ENCODE data around the gene DSP.

The DSP gene

DNA sequence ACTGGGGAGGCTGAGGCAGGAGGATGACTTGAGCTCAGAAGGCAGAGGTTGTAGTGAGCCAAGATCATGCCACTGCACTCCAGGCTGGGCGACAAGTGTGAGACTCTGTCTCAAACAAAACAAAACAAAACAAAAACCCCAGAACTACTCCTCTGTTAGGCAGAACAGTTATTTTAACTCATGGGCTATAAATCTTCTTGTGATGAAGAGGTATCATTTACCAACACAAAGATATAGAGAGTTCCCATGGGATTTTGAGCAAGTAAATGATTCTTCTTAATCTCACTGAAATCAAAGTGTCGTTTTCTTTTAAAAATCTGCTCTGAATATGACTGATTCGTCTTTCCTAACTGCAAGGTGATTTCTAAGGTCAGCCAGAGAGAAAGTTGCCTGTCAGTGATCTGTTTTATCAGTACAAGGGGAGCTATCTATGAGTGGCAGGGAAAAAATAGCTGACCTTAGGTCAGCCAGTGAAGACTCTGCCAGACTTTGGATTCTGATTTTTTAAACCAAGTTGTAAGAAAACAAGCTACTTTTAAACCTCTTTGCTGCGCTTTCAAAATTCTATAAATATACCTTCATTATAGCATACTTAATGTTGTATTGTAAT, 3.8 kb upstream of the DSP start:
- no peak for DNase-seq

DNA sequence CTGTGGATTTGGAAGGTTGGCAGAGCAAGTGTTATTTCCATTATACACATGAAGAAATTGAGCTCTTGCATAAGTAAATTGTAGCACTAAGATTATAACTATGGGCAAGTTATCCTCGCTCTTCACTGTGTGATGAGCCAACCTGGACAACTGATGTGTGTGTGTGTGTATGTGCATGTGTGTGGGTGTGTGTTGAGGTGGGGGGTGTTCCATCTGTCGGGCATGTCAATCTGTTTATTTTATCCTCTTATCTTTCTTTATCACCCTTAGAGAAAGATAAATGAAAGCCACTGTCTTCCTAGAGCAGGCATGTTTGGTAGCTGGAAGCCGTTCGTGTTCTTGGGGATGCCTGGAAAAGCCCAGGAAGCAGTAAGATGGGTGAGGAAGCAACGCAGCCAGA, 3.0 kb upstream of the DSP start:
- DNase-seq: no peak

DNA sequence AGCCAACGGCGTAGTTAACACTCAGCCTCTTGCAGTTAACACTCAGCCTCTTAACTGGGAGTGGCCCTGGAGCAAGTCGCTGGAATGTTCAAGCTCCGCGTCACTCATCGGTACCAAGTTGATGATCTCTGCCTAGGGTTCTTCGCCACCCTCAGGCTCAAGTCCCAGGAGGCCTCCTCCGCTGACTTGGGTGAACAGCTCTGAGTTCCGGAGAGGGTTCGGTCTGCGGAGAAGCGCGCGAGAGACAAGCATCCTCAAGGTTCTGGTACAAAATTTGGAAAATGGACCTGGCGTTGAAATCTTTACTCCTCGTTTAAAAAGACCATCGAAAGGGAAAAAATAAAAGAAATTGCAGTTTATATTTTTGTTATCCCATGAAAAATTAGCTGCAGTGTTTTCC, 876 bp upstream of the DSP start:
- no peak for DNase-seq

DNA sequence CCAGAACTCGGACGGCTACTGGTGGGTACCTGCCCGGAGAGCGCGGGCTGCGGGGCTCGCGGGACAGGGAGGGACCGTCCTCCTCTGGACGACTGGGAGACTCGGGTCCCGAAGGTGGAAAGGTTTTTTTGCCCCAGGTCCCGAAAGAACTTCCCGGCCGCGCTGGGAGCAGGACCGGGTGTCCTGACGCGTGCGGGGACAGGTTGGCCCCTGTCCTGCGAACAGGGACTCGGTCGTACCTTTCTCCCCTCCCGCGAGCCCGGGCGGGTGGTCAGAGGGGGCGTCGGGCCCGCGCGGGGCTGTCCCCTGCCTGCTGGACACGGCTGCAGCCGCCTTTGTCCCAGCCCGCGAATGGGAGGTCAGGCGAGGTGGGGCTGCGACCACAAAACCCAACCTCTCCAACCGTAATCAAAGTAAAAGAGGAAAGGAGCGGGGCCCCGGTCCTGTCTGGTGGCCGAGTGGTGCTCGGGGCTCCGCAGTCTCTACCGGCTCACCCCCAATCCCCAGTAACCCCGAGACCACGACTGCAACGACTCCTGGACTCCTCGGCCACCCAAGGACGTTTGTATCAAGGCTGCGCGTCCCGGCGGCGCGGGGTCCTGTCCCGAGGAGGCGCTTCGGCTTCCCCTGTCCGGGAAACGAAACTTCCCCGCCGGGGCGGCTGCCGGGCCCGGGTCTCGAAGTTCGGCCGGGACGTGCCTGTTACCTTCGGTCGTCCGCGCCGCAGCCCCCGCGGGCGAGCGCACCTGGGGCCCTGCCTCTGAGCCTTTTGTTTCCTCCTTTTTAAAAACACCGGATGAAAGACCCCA, 798 bp downstream of the DSP start:
- DNase-seq: no peak

DNA sequence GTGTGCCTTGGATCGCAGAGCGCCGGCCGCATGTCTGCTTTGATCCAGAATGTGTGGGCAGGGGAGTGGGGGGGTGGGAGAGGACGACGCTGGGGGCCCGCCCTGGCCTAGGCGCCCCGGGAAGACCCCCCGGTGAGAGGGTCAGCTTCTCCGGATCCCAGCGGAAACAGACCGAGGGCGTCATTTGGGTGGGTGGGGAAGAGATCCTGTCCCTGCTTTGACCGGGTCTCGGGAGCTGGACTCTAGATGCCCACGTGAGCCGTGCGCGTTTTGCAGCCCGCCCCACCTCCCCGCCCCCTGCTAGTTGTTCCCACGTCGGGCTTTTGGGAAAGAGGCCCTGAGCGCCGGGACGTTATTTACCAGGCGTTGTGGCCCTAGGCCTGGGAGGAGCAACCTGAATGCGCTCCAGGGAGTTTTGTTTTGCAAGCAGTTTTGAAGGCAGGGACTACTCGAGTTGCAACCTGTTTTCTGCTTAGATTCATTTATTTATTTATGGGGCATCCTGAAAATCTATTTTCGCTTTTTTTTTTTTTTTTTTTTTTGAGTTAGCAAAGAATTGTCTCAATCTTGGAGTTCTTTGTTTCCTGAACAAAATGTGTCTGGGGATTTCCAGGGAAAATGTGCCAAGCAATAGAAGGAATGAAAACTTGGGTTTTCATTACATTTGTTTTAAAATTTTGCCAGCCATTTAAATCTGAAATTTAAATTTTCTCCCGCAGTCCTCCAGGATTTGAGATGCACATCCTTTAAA, 1.6 kb downstream of the DSP start:
- peak in 1 of 2 donors; percentile 43 for DNase-seq

DNA sequence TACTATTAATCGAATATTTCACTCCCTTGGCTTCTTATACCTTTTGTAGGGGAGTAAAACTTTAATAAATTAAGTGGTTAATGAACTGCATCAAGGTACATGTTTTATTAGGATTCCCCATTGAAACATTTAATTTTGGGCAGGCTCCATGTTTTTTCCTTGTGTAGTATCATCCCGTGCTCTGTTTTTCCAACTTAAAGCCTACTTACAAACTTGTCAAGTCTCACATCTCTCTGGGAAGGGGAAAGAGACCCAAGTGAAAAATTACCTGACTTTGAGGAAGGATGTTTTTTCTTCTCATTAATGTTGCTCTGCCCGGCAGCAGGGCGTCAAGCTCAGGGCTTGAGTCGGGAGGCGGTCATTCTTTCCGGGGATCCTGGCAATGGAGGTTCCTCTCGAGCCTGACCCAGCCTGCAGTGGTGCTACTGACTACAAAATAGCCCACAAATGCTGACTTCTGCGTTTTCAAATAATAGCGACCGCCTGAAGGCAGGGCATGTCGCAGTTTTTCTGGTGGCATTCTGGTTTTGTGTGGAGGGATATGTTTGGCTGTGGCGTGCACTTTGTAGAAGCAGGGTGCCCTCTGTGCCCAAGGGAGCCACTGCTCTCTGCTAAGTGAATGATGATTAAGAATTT, 2.4 kb downstream of the DSP start:
- DNase-seq: no peak

DNA sequence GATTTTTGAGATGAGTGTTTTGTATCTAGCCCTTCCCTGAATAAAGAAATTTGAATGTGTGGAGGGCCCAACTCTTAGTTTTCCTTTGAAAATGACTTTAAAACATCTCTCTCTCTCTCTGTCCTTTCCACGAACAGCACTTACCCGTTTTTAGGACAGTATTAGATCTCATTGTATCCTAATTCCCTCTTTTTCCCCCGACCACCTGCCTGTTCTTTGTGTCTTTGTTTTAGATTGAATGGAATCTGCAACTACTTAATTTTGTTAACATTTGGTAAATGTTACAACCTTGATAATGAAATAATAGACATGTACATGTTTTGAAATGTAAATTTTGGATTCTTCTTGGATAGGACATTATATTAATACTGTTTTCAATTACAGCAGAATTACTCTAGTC, 3.1 kb downstream of the DSP start:
- DNase-seq: no peak

DNA sequence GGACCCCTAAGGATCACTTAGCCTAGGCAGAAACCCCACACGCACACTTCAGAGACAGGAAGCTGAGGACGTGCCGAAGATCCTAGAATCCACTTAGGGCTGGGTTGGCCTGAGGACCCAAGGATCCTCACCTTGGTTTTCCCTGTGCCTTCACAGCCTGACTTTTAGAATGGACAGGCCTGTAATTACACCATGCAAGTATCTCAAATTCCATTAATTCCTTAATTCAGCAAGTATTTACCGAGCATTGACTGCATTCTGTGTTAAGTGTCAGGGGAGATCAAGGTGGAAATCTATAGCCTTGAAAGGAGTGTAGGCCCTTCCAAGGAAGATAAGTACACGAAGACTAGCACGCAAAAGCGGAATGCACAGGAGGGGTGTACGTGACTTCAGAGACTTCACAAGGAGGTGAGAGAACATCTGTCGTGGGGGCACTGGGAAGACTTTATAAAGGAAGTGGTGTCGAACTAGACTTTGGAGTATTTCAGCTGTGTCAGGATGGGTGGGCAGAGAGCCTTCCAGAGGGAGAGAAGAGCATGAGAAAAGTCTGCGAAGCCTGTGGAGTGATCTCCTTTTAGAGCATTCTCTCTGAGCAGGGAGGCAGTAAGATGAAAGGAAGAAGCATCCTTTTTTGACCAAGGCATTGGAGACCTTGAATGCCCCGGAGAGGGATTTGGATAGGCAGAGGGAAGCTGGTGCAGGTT, 4.0 kb downstream of the DSP start:
- no peak for DNase-seq

DNA sequence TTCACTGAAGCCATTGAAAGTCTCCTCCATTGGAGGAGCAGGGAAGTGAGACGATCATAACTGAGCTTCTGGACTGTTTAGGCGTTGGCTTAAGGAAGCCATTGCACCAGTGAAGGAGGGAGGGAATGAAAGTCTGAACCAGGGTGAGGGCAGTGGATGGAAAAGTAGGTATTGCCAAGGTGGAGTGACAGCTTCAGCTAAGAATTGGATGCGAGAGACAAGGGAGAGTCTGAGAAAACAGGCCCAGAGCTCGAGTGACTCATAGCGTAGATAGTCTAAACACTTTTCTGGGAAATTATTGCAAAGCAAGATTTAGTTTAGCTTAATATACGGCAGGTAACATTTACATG, 4.5 kb downstream of the DSP start:
- DNase-seq: no peak

DNA sequence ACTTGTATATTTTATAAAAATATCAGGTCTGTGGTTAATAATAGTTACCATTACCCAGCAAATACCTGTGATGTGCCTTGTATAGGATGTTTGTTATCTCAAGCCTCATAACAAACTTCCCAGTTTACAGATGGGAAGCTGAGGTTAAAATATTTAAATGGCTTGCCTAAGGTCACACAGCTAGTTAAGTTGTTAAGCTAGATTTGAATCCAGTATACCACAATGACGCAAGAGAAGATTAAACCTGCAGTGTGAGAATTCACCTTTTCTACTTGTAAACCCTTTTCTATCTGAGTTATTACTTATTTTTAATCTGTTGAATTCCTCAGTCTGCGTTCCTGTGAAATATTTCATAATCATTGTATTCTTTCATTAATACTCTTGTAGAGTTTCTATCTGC, 4.9 kb downstream of the DSP start:
- no peak for DNase-seq

DNA sequence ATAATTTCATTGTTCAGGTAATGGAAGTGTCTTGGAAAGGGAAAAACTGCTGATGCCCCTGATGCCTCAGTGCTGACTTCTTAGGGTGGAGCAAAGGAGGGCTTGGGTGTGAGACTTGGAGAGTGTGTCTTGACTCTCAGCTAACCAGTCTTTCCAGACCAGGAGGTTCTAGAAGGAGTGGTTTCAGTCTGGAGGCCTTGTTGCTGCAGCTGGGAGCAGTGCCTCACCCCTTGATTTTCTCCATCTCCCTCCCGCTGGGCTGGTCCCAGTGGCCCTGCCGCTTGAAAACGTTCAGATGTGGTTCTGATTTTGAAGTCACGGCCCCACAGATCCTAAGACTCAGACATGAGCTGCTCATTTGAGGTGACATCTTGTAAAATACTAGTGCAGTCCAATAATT, 5.4 kb downstream of the DSP start:
- no peak for DNase-seq

DNA sequence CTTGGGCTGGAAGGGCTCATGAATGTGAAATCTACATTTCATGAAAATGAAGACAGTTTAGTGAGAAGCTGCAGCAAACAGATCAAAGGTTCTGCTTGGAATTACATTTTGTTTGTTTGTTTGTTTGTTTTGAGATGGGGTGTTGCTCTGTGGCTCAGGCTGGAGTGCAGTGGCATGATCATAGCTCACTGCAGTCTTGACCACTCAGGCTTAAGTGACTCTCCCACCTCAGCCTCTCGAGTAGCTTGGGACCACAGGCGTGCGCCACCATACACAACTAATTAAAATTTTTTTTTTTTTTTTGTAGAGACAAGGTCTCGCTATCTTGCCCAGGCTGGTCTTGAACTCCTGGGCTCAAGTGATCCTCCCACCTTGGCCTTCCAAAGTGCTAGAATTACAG, 5.8 kb downstream of the DSP start:
- no peak for DNase-seq

DNA sequence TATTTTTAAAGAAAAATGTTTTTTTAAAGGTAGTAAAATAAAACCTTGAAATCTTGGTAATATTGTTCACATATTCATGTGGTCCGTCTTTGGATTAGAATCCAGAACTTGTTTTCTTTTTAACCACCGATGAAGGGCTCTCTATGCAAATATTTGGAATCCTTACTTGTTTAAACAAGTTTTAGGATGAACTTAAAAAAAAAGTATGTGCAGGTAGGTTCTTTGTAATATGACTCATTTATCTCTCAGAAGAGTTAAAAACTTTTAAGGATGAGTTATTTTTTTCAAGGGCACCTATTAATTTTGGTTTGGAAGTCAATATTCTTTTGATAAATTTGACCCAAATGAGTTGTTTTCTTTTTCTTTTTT, 8.9 kb downstream of the DSP start:
- DNase-seq: no peak

DNA sequence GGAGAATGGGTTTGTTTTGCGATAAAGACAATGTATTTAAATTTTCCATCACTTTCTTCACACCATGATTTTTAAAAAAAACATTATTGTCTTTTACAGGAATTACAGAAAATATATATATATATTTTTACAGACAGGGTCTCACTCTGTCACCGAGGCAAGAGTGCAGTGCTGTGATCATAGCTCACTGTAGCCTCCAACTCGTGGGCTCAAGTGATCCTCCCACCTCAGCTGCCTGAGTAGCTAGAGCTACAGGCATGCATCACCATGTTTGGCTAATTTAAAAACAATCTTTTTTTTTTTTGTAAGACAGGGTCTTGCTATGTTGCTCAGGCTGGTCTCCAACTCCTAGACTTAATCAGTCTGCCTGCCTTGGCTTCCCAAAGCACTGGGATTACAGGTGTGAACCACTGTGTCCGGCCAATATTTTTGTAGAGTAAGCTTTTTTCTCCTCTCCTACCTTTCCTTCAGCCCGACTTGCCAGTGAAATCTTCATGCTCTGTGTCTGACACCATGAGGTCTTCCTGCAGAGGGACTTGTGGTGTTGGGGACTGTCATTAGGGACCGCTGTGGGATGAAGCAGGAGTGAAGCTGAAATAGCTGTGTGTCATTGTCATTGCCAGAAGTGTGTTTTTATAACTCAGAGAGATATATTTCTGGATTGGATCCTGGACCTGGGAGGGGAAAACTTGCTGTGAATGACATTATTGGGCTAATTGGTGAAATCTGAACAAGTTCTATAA, 13.2 kb downstream of the DSP start:
- DNase-seq: no peak

DNA sequence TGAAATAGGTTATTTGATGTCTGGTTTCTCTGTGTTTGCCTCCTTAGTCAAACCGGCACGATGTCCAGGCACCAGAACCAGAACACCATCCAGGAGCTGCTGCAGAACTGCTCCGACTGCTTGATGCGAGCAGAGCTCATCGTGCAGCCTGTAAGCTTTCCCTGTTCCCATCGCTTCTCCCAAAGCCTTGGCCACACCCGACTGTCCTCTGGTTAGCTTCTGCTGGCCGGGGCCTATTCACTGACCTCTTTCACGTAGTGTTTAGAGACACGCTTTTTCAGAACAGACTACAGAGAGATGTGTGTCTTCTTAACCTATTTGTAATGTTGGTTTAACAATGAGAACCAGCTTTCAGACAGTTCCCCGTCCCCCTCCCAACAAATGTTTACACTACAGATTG, 14.2 kb downstream of the DSP start:
- DNase-seq: no peak

DNA sequence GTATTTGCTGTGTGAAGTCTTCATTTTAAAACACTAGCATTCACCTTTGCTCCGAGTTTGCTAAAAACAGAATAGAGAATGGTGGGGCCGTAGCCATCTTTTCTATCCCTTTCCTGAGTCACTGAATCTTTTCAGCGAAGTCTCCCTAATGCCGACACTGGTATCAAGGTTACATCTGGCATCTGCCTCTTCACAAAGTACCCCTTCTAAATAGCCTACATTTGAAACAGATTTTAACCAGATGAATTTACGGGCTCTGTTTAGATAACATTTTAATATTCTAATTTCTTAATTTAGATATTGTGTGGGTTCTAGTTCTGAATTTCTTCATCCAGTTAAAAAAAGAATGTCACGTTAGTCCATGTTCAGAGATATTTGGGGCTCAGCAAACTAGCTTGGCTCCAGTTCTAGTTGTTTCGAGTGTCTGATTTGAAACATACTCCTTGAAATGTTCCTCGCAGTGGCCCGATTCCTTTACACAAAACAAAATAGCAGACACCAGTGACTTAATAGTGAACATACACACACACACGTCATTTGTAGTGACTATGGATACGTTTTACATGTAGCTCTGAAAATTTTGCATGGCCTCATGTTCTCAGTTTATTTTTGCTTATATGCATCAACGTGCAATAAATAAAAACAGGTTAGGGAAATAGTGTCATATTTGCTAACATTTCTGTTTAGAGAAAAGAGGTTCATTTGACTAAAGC, 15.1 kb downstream of the DSP start:
- no peak for DNase-seq

DNA sequence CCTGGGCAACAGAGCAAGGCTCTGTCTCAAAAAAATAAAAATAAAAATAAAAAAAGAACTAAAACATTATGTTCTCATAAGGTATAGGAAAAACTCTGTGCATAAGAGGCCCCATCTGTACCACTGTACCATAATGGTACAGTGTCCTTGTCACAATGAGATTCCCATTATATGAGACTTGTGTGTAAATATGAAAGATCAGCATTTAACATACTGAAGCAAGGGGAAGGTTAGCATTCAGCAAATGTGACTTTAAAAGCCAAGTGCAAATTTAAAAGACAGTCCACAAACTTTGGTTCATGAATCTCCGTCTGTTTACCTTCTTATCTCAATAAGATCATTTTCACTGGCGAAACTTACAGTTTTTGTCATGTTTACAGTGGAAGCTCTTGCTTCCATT, 16.2 kb downstream of the DSP start:
- no peak for DNase-seq

DNA sequence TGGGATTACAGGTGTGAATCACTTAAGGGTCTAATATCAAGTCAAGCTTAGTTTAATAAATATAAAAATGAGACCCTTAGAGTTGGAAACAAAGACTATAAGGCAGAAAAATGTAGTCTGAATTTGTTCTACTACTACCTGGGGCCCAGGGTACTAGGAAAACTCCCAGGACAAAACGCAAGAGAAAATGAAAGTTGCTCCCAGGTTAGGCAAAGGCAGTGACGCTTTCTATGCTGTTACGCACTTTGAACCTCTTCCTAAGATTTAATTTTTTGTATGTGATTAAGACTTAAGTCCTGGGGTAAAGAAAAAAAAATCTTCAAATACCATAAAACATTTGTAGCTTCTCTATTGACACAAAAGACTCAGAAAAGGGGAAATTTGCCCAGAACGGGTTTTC, 17.3 kb downstream of the DSP start:
- DNase-seq: no peak

DNA sequence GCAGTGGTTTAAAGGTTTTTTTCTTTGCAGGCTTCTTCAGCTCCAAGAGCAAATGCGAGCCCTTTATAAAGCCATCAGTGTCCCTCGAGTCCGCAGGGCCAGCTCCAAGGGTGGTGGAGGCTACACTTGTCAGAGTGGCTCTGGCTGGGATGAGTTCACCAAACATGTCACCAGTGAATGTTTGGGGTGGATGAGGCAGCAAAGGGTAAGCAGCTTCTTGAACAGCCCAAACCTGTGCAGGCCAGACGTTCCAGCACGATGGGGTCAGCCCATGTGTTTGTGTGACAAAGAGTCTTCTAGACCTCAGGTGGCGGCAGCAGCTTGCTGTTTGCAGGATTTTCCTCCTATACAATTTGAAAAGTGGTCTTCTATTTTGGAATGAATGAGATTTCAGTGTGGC, 17.7 kb downstream of the DSP start:
- no peak for DNase-seq

DNA sequence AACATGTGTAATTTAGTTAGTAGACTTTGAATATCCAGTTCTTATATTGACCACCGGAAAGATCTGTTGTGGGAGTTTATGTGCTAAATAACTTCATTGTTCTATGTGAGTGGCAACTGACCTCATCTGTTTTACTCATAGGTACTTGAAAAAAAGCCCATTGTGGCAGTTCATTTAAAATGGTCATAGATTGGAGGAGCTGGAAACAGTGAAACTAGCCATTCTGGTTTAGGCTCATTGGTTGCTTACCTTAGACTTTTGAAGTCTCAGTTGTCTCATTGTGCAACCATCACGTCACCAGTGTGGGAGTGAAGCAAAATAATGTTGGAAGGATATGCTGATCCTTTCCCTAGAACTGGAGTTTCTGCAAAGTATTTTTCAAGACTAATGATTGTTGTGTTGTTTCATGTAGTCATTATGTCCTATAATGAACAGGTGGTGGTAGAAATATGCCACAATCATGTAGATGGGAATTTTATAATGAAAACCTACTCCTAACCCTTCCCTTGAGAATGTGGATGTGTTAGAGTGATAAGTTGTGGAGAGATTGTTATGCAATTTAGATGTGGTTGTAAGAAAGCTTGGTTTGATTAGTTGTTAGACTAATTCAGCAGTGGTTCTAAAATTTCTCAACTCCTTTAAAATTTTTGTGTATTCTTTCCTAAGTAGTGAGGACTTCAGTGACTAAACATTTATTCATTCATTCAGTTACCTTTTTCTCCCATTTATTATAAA, 18.3 kb downstream of the DSP start:
- DNase-seq: peak; percentile 38 to 57
